H9 (cell line): ENCODE data around the gene CPT2. TPM values are rescaled to one million over a fixed set of nuclear protein-coding genes. Genes with fewer than 3 reads are reported as not detected.

ENCODE experiments used
- DNase-seq: peaks from one replicate; pipeline ENCODE4 v3.0.0-alpha.2; 2017
- H2AFZ ChIP-seq: one replicate; pipeline ENCODE4 v1.6.1; 2013; ENCODE audit warnings: mild to moderate bottlenecking, low read length, control low read depth, moderate library complexity
- H2AK5ac ChIP-seq: 2 replicates; pipeline ENCODE4 v1.6.1; 2013; ENCODE audit warnings: low read length, control low read depth, mixed read lengths; ENCODE audit not compliant: insufficient read length
- H2BK120ac ChIP-seq: one replicate; pipeline ENCODE4 v1.6.1; 2013; ENCODE audit warnings: low read depth, mild to moderate bottlenecking, low read length, control low read depth, inconsistent platforms; ENCODE audit not compliant: poor library complexity, severe bottlenecking
- H2BK12ac ChIP-seq: 2 replicates; pipeline ENCODE4 v1.6.1; 2013; ENCODE audit warnings: low read length, control low read depth, mixed read lengths, low read depth; ENCODE audit not compliant: insufficient read length
- H2BK15ac ChIP-seq: 2 replicates; pipeline ENCODE4 v1.6.1; 2013; ENCODE audit warnings: low read depth, low read length, control low read depth
- H2BK20ac ChIP-seq: one replicate; pipeline ENCODE4 v1.6.1; 2013; ENCODE audit warnings: low read depth, mild to moderate bottlenecking, low read length, control low read depth, inconsistent platforms; ENCODE audit not compliant: poor library complexity, severe bottlenecking
- H2BK5ac ChIP-seq: 2 replicates; pipeline ENCODE4 v1.6.1; 2013; ENCODE audit warnings: low read length, control low read depth, mixed read lengths; ENCODE audit not compliant: insufficient read length
- H3K14ac ChIP-seq: 2 replicates; pipeline ENCODE4 v1.6.1; 2013; ENCODE audit warnings: low read length, control low read depth; ENCODE audit not compliant: insufficient read depth
- H3K18ac ChIP-seq: 2 replicates; pipeline ENCODE4 v1.6.1; 2013; ENCODE audit warnings: low read depth, mild to moderate bottlenecking, mixed read lengths, low read length, control low read depth; ENCODE audit not compliant: insufficient read length
- H3K23ac ChIP-seq: 2 replicates; pipeline ENCODE4 v1.6.1; 2013; ENCODE audit warnings: low read length, control low read depth, mixed read lengths, low read depth; ENCODE audit not compliant: insufficient read length
- H3K23me2 ChIP-seq: 2 replicates; pipeline ENCODE4 v1.6.1; 2013; ENCODE audit warnings: low read depth, mild to moderate bottlenecking, mixed read lengths, low read length, control low read depth; ENCODE audit not compliant: insufficient read length, poor library complexity, severe bottlenecking
- H3K27ac ChIP-seq: 2 replicates; pipeline ENCODE4 v1.5.1; 2013; ENCODE audit warnings: low read length, control low read depth, mixed read lengths, low read depth; ENCODE audit not compliant: insufficient read length
- H3K27me3 ChIP-seq: 2 replicates; pipeline ENCODE4 v1.6.1; 2013; ENCODE audit warnings: low read length, control low read depth, inconsistent platforms; ENCODE audit not compliant: insufficient read depth
- H3K4ac ChIP-seq: 2 replicates; pipeline ENCODE4 v1.6.1; 2013; ENCODE audit warnings: low read depth, mild to moderate bottlenecking, control low read depth, inconsistent platforms, low read length, moderate library complexity
- H3K4me1 ChIP-seq: 2 replicates; pipeline ENCODE4 v1.6.1; 2013; ENCODE audit warnings: low read length, control low read depth, inconsistent platforms; ENCODE audit not compliant: insufficient read depth
- H3K4me2 ChIP-seq: 2 replicates; pipeline ENCODE4 v1.6.1; 2013; ENCODE audit warnings: low read length, control low read depth, mixed read lengths; ENCODE audit not compliant: insufficient read length, insufficient read depth
- H3K56ac ChIP-seq: 2 replicates; pipeline ENCODE4 v1.6.1; 2013; ENCODE audit warnings: low read depth, mild to moderate bottlenecking, mixed read lengths, low read length, control low read depth; ENCODE audit not compliant: insufficient read length
- H3K79me1 ChIP-seq: 2 replicates; pipeline ENCODE4 v1.6.1; 2013; ENCODE audit warnings: low read depth, mild to moderate bottlenecking, moderate library complexity, low read length, control low read depth, inconsistent platforms; ENCODE audit not compliant: insufficient read depth, poor library complexity, severe bottlenecking
- H3K79me2 ChIP-seq: 2 replicates; pipeline ENCODE4 v1.6.1; 2013; ENCODE audit warnings: low read length, control low read depth, inconsistent platforms; ENCODE audit not compliant: insufficient read depth
- H3K9ac ChIP-seq: 2 replicates; pipeline ENCODE4 v1.6.1; 2013; ENCODE audit warnings: low read length, control low read depth, mixed read lengths; ENCODE audit not compliant: insufficient read length; ENCODE audit errors: extremely low read depth
- H3K9me3 ChIP-seq: one replicate; pipeline ENCODE4 v1.6.1; 2013; ENCODE audit warnings: low read depth, low read length, inconsistent platforms; ENCODE audit not compliant: control insufficient read depth
- H3T11ph ChIP-seq: one replicate; pipeline ENCODE4 v1.6.1; 2013; ENCODE audit warnings: mild to moderate bottlenecking, low read length, control low read depth, inconsistent platforms
- H4K20me1 ChIP-seq: one replicate; pipeline ENCODE4 v1.6.1; 2013; ENCODE audit not compliant: control insufficient read depth, insufficient read length, insufficient read depth
- H4K5ac ChIP-seq: 2 replicates; pipeline ENCODE4 v1.6.1; 2013; ENCODE audit warnings: low read depth, mild to moderate bottlenecking, mixed read lengths, low read length, control low read depth; ENCODE audit not compliant: insufficient read length
- H4K8ac ChIP-seq: replicated peaks from 2 replicates; pipeline ENCODE4 v1.6.1; 2013; ENCODE audit warnings: low read length, control low read depth, mixed read lengths, low read depth; ENCODE audit not compliant: insufficient read length
- H4K91ac ChIP-seq: 2 replicates; pipeline ENCODE4 v1.6.1; 2013; ENCODE audit warnings: low read depth, mild to moderate bottlenecking, moderate library complexity, mixed read lengths, low read length, control low read depth; ENCODE audit not compliant: insufficient read length
- H3K27ac Mint-ChIP-seq, 3 experiments: 2 replicates in 2 of 3; 3 replicates in 1 of 3; pipeline ENCODE4 v1.8.0; 2020 to 2021; ENCODE audit warnings: mixed read lengths in 3 of 3, mild to moderate bottlenecking in 1 of 3, moderate library complexity in 1 of 3
- H3K27me3 Mint-ChIP-seq: 2 replicates; pipeline ENCODE4 v1.8.0; 2021; ENCODE audit warnings: low read depth, mild to moderate bottlenecking, moderate library complexity, mixed read lengths
- H3K36me3 Mint-ChIP-seq, 3 experiments: 2 replicates in 2 of 3; 3 replicates in 1 of 3; pipeline ENCODE4 v1.8.0; 2020 to 2021; ENCODE audit warnings: low read depth in 3 of 3, mixed read lengths in 3 of 3; ENCODE audit not compliant: insufficient read depth in 1 of 3
- H3K4me1 Mint-ChIP-seq, 2 experiments: 2 replicates each; pipeline ENCODE4 v1.8.0; 2020; ENCODE audit warnings: mixed read lengths in 2 of 2
- H3K4me3 Mint-ChIP-seq, 2 experiments: 2 replicates in 1 of 2; 3 replicates in 1 of 2; pipeline ENCODE4 v1.8.0; 2020 to 2021; ENCODE audit warnings: mild to moderate bottlenecking in 2 of 2, mixed read lengths in 2 of 2, moderate library complexity in 1 of 2
- H3K9me3 Mint-ChIP-seq, 2 experiments: 2 replicates in 1 of 2; 3 replicates in 1 of 2; pipeline ENCODE4 v1.8.0; 2020; ENCODE audit warnings: mild to moderate bottlenecking in 2 of 2, mixed read lengths in 2 of 2, moderate library complexity in 1 of 2
- WGBS: extraction: QIAGEN DNeasy Blood & Tissue Kit; methylation state at CpG from one replicate; pipeline ENCODE4 v1.1.7; 2013; ENCODE audit warnings: missing lambda C conversion rate, low lambda C conversion rate, mixed read lengths; ENCODE audit not compliant: insufficient read length; ENCODE audit errors: extremely low coverage; 5-methylcytosine and 5-hydroxymethylcytosine counted together
- total RNA-seq: library from RNA; stranded (reverse); gene quantifications from 2 replicates; pipeline ENCODE4 v1.2.1, GENCODE V29; 2021
- TF ChIP-seq, protein P1 (sequence below): fragments of 200-600 bp; sonication (generic); conservative IDR thresholded peaks from 3 replicates; pipeline ENCODE4 v1.8.0; 2021; ENCODE audit warnings: antibody characterized with exemption, mild to moderate bottlenecking

Gene CPT2
- total RNA-seq, 1 experiment from 2014 or later: 33.2 TPM

- Histone ChIP-seq H3K23ac (no peak overlapping the region), H4K5ac (no peak overlapping the region), H4K8ac (no peak overlapping the region), H3K27me3 (no peaks in the 10 kb centered on the region), H3T11ph (no peak overlapping the region), H3K18ac (no peak overlapping the region), H2BK5ac (no peak overlapping the region), H3K56ac (no peak overlapping the region), H3K79me2 (no peaks in the 10 kb centered on the region), H3K4ac (no peak overlapping the region), H3K9me3 (no peaks in the 10 kb centered on the region), H3K4me1 (0 out of 2 replicates have a peak, but pooled peaks cover 2% of the 10 kb centered on the region), H3K9ac (no peak overlapping the region), H2AK5ac (no peak overlapping the region), H3K14ac (no peak overlapping the region), H2BK15ac (no peak overlapping the region), H3K23me2 (no peaks in the 10 kb centered on the region), H3K27ac (no peak overlapping the region), H2BK12ac (no peak overlapping the region), H2BK20ac (no peak overlapping the region), H2AFZ (no peak overlapping the region), H3K4me2 (no peak overlapping the region), H3K79me1 (no peaks in the 10 kb centered on the region), H2BK120ac (no peak overlapping the region), H4K91ac (no peak overlapping the region), H4K20me1 (no peaks in the 10 kb centered on the region)
- H3K36me3 Mint-ChIP-seq: no peaks in the 10 kb centered on the region
- TF ChIP-seq, protein P1, sequence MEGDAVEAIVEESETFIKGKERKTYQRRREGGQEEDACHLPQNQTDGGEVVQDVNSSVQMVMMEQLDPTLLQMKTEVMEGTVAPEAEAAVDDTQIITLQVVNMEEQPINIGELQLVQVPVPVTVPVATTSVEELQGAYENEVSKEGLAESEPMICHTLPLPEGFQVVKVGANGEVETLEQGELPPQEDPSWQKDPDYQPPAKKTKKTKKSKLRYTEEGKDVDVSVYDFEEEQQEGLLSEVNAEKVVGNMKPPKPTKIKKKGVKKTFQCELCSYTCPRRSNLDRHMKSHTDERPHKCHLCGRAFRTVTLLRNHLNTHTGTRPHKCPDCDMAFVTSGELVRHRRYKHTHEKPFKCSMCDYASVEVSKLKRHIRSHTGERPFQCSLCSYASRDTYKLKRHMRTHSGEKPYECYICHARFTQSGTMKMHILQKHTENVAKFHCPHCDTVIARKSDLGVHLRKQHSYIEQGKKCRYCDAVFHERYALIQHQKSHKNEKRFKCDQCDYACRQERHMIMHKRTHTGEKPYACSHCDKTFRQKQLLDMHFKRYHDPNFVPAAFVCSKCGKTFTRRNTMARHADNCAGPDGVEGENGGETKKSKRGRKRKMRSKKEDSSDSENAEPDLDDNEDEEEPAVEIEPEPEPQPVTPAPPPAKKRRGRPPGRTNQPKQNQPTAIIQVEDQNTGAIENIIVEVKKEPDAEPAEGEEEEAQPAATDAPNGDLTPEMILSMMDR: no peak
- H3K27ac Mint-ChIP-seq: no peak overlapping the region
- no peak for DNase-seq
- H3K27me3 Mint-ChIP-seq: no peaks in the 10 kb centered on the region; the same call in 1 of the 2 replicates
- H3K9me3 Mint-ChIP-seq: no peaks in the 10 kb centered on the region
- WGBS: no CpG with 5 or more reads among the region's 3 CpGs
- peaks cover 3 to 9% of the 10 kb centered on the region in 2 experiments; a peak in 3 of 4 replicates for H3K4me1 Mint-ChIP-seq
- no peak overlapping the region for H3K4me3 Mint-ChIP-seq
Observed at GRCh38 chr1:53156783-53157182, 39.8 kb upstream of the CPT2 start.
